SIG-M5 (cell line): ENCODE results near the gene MUC5AC.

Experiments
- DNase-seq: peaks from one replicate; lab custom pipeline; 2025; lab: John Stamatoyannopoulos, UW

MUC5AC gene

DNA sequence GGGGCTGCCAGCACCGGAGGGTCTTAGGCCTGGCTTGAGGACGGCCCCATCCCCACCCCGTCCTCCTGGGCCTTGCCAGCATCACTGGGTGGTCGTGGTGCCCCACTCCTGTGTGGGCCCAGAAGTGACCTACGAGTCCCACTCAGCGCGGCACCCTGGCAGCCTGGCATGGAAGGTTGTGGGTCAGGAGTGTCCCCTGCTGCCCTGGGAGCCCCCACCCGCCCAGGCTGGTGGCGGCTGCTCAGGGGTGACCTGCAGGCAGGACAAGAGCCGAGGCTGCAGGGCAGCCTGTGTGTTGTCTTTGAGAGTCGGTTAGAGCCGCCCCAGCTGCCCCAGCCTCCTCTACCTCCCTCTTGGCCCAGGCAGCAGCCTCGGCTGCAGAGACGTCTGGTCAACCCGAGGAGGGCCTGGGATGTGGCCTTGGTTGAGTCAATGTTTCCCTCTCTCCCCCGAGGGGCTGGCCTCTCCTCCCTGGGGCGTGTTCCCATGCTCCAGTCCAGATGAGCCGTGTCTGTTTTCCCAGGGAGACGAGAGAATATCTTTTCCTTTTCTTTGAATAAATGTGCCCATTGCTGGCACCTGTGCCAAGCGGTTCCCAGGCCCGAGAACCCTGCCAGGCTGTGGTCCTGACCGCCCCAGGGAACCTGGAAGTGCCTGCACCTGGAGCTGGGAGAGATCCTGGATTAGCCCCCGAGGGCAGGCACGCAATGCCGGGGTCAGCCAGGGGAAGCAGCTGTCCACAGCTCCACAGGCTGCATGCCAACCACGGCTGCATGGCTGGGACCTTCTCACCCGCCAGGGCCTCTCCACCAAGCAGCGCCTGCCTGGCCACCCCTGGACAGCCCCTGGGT lies 35.7 kb upstream of the MUC5AC start:
- no peak for DNase-seq

DNA sequence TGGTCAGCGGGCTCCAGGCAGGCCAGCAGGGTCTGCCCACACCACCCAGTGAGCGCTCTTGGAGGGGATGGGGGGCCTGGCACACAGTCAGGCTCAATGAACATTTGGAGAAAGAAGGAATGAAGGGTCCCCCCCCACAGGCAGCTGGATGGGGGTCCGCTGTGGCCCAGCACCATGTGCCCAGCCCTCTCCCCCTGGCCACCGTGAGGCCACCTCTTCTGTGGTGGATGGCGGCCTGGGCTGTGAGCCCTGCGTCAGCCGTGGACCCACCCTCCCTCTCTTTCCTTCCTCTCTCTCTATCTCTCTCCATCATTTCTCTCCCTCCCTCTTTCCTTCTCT lies 35.1 kb upstream of the MUC5AC start:
- no peak for DNase-seq

DNA sequence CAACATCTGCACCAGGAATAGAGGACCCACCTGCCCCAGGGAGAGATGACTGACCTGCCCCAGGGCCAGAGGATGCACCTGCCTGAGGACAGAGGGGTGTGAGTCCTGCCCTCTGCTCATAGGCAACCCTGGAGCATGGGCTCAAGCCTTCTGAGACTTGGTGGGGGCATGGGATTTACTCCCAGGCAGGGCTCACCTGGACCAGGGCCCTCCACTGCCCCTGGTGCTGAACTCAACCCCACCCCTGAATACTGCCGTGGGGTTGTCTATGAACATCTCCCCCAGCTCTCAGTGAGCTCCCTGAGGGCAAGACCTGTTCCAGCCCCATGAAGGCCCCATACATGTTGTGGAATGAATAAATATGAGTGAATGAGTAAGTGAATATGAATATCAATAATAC lies 33.8 kb upstream of the MUC5AC start:
- DNase-seq: no peak

DNA sequence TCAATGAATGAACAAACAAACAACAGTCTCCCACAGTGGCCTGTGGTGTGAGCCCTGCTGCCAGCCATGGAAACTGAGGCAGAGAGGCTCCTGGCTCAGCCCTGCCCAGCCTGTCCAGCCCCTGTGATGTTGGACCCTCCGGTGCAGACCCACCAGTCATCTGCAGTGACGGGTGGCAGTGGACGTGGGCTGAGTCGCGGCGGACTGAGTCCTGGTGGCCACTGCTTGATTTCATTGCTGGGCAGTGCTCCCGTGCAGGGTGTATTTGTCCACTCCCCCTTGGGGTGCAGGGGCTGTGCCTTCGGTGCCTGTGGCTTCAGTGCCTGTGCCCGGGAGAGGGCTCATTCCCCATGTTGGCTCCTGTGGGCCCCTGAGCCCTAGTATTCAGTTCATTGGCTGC lies 31.9 kb upstream of the MUC5AC start:
- no peak for DNase-seq

DNA sequence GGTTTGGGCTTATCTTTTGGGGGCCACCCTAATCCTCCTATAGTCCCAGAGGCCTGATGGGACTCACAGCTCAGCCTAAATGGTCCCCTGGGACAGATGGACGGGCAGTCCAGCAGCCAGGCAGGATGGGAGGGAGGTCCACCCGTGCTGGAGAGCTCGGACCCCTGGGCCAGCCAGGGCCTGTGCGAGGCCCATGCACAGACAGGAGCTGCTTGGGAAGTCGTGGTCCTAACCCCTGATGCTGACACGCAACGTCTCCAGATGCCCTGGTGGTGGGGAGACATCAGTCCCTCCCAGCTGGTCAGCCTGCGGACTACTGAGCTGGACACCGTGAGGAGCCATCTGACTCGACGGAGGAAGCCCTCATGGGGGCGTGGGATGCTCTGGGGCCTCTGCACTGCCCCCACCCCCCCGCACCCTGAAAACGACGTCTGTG lies 31.2 kb upstream of the MUC5AC start:
- DNase-seq: no peak

DNA sequence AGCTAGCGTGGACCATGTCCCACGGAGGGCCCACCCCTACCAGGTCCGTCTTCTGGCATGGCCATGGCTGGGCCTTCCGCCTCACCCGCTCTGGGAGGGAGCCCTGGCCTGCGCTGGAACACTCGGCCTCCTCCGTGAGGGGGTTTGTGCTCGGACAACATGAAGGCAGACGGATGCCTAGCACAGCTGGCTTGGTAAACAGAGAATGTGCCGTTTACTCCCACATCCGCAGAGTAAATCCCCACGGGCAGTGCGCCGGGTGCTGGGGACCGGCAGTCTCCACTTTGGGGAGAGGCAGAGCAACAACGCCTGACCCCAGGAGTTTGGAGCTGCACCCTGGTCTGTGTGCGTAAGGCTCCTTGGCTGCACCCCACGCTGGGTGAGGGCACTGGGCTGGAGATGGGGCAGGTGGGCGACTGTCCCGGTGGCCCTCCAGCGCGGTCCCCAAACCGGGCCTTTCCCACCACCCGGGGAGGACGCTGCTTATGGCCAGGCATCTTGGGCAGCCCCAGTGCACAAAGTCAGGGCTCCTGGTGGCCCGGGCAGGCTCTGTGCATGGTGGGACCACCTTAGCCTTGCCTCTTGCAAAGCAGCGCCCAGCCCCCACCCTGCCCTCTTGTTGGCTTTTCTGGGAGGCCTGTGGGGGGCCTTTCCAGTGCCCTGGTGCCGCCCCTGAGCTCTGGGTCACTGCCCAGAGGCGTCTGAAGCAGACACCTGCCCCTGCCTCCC lies 30.7 kb upstream of the MUC5AC start:
- no peak for DNase-seq

DNA sequence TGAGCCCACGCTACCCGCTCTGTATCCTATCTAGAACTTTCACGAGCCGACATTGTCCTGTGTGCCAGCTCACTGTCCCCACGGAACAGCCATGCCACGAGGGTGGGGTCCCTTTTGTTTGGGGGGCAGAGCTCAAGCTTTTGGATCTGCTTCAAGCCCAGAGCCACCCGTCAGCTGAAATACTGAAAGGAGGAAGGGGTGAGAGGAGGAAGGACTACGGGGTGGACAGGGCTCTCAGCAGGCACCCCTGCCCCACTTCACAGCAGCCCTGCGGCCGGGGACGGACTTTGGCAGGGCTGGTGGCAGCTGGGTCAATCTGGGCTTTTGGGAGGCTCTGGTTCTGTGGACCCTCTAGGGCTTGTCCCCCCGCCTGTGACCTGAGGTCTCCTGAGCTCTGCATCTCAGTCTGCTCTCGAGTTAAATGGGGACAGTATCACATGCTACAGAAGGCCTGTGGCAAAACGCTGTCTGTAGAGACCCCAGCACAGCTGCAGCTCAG lies 30.0 kb upstream of the MUC5AC start:
- no peak for DNase-seq

DNA sequence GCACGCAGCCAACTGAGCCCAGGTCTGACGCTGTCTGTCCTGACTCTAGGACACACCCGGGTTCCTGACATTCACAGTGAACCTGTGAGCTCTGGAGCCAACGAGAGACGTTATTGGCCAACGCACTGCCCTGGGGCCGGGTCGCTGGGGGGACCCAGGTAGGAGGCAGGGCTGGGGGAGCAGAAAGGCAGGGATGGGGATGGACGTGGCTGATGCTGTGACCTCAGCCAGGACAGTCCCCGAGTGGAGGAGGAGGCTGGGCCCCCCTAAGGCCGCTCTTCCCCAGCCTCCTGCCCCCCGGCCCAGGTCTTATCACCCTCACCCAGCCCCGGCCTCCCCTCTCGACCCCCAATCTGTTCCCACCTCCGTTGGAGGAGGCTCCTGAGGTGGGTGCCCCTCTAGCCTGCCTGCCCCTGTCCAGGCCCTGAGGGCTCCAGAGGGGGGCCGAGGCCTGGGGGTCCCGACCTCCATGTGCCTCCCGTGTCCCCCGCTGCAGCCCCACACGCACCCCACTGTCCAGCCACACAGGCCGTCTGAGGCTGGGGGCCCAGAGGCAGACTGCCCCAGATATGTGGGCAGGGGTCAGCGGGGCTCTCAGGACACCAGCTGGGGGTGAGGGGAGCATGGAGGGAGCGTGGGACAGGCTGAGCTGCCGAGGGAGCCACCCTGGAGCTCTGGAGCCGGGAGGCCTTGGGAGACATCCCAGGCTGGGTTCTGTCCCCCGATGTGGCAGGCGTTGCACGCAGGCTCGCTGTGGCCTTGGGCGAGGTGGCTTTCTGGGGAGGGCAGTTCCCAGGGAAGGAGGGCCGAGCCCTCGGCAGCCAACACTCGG lies 29.2 kb upstream of the MUC5AC start:
- no peak for DNase-seq

DNA sequence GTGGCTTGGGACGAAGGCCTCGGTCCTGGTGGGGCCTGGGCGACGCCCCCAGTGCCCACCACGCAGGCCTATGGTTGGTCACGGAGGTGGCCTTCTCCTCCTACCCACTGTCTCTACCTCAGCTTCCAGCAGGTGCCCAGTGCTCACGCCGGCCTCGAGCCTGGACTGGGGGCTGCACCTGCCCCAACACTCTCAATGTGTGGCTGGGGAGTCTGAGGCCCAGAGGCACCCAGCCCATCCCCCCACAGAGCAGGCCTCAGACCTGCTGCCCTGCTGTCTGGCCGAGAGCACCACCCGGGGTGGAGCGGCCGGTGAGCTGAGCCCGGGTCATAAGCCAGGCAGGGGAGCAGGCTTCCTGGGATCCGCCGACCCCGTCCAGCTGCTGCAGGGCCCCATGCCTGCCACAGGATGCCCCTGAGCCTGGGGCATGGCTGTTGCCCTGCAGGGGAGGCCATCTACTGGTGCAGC lies 28.6 kb upstream of the MUC5AC start:
- no peak for DNase-seq

DNA sequence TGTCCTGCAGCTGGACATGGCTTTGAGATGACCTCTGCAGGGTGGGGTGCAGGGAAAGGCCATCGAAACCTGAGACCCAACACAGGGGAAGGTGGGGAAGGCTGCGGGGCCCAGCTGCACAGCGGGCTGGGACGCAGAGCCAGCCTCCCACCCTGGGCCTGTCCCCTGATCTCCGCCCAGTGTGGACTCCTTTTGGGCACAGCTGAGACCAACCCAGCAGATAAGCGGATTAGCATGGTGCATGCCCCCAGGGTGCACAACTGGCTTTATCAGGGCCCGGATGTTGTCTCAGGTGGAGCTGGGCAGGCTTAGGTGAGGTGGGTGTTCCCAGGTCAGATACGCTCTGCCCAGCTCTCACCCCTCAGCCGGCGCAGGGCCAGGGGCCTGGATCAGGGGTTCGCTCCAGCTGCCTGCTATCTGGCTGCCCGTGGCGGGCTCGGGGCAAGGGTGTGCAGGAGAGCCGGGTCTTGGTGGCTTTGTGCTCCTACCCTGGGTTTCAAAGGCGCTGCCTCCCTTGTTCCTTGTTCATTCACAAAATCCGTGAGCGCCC lies 28.1 kb upstream of the MUC5AC start:
- no peak for DNase-seq

DNA sequence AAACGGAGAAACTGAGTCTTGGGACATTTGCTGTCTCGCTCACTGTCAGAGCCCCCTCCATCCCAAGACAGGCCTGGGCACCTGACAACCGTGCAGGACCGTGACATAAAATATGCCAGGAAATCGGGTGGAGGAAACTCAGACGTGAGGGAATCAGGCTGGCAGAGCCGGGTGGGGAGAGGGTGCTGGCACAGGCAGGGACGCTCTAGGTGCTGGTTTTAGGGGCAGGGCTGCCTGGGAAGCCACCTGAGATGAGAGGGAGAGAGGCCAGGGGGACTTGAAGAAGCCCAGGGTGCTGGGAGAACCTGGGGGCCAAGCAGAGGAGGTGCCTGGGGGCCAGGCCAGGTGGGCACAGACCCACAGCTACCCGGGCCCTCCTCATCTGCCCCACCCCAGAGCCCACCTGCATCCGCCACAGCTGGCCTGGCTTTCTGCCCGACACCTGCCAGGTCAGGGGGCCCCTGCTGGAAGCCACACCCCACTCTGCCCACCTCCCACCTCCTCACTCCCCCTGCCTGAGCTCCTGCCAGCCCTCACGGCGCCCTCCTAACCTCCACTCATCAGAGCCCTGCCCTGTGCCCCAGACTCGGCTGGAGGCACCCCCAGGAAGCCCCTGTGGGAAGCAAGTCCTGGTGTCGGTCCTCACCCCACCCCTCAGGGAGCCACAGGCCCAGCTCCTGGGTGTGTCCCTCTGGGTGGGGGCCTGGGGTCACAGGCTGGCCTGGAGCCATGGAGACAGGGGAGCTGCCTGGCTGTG lies 27.3 kb upstream of the MUC5AC start:
- no peak for DNase-seq

DNA sequence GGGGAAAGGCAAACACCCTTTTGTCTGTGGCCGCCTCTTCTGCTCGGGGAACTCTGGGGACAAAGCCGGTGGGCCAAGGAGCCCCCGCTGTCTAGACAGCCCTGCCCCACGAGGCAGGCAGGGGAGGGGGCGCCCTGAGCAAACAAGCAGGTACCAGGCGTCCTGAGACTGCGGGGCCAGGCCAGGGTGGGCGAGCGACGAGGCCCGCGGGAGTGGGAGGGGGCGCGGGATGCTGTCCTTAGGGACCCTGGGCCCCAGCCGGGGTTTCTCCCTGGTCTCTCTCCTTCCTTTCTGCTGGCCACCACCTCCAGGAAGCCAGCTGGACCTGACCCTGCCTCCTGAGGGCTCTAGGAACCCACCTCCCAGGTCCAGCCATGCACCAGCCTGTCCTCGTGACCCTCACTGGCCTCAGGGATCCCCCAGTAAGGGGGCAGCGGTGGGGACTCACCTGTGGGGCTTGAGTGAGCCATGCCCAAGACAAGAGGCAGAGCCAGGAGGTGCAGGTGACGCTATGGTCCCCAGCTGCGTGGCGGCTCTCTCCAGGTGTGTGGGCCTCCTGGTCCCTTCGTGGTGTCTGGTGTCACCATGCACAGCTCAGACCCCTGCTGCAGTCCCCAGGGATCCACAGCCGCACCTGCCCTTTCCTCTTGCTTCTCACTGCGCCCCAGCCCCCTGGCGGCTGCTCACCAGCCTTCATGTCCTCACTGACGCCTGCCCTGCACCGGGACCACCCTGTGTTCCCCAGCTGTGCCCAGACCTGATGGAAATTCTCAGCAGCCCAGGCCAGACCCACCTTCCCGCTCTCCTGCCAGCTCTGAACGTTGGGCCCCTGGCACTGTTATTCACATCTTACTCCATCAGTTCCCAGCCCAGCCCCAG lies 26.5 kb upstream of the MUC5AC start:
- no peak for DNase-seq

DNA sequence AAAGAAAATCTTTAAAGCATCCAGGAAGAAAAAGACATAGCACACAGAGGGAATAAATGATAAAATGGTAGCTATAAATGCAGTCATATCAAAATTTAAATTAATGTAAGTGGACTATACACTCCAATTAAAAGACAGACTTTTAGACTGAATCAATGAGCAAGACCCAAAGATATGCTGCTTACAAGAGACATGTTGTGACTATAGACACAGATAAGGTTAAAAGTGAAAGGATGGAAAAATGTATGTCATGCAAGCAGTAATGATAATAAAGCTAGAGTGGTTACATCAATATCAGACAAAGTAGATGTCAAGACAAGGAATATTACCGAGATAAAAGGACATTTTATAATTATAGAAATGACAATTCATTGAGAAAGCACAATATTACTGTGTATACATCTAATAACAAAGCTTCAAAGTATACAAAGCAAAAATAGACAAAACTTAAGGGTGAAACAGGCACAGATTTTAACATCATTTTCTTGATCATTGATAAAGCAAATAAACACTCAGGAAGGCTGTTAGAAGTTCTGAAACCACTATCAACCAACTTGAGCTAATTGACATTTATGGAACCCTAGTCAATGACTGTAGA lies 22.8 kb upstream of the MUC5AC start:
- DNase-seq: no peak

DNA sequence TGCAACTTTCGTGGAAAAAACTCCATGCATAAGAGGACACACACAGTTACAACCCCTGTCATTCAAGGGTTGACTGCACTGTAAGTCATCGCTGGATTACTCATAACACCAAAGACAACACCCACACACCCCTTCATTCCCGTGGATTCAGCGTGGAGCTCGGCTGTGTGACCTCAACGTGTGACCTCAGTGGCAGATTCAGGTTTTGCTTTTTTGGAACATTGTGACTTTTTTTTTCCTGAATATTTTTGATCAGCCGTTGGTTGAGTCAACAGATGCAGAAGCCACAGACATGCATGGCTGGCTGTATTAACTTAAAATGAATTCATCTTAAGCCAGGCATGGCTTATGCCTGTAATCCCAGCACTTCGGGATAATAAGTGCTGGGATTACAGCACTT lies 19.7 kb upstream of the MUC5AC start:
- DNase-seq: no peak

DNA sequence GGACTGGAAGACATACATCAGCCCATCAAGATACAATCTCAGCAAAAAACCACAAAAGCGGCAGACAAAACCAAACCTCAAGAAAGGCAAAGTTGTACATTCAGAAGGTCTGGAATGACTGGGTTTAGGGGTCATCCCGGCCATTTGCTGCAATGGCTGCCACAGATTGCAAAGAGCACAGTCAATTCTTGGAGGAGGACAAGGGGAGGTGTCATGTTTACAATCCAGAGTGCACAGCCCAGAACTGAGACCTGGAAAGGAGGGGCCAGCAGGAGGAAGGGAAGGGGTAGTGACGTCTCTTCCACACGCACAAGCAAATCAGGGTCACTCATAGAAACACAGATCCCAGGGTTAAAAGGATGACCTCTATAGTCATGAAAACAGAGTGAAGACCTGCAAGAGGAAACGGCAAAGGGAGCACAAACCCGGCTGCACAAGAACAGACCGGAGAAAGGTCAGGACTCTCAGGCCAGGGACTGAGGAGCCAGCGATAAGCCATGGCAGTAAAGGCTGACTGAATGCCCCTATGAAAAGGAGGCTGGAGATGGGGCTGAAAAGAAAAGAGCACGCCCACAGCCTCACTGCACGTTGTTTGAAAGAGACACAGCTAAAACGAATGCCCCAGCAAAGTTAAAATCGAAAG lies 18.2 kb upstream of the MUC5AC start:
- DNase-seq: no peak

DNA sequence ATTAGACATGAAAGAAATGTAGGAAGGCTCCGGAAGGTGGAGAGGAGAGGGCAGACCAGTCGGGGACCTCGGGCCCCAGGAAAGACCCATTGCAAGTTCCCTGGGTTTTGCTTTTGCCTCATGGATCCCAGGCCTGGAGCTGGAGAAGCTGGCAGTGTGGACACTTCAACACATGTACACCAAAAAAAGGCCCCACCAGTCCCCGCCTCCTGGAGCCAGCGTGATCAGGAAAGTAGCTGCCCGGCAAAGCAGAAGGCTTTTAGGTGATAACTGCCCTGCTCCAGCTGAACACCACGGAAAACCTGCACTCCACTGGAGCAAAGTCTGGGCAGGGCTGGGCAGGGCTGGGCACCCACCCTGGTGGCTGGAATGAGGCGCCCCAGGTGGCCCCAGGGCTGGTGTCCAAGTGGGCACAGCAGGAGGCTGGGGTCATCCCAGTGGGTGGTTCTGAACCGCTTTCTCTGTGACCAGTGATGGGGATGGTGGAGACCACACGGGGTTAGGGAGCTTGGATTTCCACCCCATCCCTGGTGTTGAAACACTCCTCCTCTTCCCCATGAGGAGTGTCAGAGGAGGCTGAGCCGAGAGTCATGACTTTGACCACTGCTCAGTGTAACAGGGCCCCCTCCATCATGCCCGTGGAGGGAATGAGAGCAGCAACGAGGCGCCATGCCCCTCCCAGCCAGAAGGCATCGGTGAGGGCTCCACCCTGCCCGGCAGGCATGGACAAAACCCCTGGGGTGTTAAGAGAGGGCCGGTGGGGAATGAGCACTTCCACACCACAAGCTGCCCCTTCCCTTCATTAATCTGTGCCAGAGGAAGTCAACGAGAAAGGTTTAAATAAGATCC lies 16.9 kb upstream of the MUC5AC start:
- no peak for DNase-seq

DNA sequence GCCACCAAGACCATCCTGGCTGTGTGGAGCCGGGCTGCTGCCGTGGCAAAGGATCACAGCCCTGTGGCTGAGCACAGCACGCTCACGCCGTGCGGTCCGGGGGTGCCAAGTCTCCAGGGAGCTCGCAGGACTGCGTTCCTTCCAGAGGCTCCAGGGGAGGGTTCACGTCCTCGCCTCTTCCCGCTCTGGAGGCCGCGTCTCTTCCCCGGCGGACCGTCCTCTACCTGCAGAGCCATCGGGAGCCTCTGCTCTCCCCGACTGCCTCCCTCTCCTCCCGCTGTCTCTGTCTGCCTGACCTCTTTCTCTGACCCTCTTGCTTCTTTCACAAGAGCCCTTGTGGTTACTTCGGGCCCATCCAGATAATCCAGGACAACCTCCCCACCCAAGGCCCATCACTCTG lies 11.4 kb upstream of the MUC5AC start:
- DNase-seq: no peak

DNA sequence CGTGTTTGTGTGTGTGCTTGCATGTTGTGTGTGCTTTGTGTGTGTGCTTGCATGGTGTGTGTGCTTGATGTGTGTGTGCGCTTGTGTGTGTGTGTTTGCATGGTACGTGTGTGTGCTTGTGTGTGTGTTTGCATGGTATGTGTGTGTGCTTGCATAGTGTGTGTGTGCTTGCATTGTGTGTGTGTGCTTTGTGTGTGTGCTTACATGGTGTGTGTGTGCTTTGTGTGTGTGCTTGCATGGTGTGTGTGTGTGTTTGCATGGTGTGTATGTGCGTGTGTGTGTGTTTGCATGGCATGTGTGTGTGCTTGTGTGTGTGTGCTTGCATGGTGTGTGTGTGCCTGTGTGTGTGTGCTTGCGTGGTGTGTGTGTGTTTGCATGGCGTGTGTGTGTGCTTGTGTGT lies 10.0 kb upstream of the MUC5AC start:
- no peak for DNase-seq
